CD4-positive, alpha-beta T cell treated with Interleukin-4 for 4 hours (primary cell): ENCODE measurements around the gene CSRNP2.
A peak's percentile ranks its signal among the peaks of the same experiment; 100 is the strongest.

ENCODE experiments used
- DNase-seq: peaks from one replicate; pipeline ENCODE4 v3.0.0-alpha.2; 2020

Gene CSRNP2

GRCh38 chr12:51077930-51078329, 5.5 kb downstream of the CSRNP2 start:
- no peak for DNase-seq

- no peak for DNase-seq
These were observed 7.0 kb downstream of the CSRNP2 start for GRCh38 chr12:51076236-51076930.

- no peak for DNase-seq
These were observed 8.0 kb downstream of the CSRNP2 start for GRCh38 chr12:51075390-51075789.

- no peak for DNase-seq
These were observed 11.7 kb downstream of the CSRNP2 start for GRCh38 chr12:51071663-51072062.

GRCh38 chr12:51070004-51070403, 13.4 kb downstream of the CSRNP2 start:
- DNase-seq, result no peak

GRCh38 chr12:51067771-51068170, 15.6 kb downstream of the CSRNP2 start:
- no peak for DNase-seq

- no peak for DNase-seq
These were observed 16.2 kb downstream of the CSRNP2 start for GRCh38 chr12:51067229-51067628.

- no peak for DNase-seq
These were observed 17.9 kb downstream of the CSRNP2 start for GRCh38 chr12:51065530-51065929.

- DNase-seq, result no peak
These were observed 20.6 kb downstream of the CSRNP2 start for GRCh38 chr12:51062631-51063397.

GRCh38 chr12:51059086-51059485, 24.3 kb downstream of the CSRNP2 start:
- no peak for DNase-seq

GRCh38 chr12:51056242-51056641, 27.2 kb downstream of the CSRNP2 start:
- DNase-seq, result no peak

GRCh38 chr12:51055060-51055459, 28.3 kb downstream of the CSRNP2 start:
- DNase-seq, result no peak

GRCh38 chr12:51051787-51052186, 31.6 kb downstream of the CSRNP2 start:
- DNase-seq, result no peak

- no peak for DNase-seq
These were observed 33.9 kb downstream of the CSRNP2 start for GRCh38 chr12:51049525-51049924.

- peak; percentile 18 for DNase-seq
These were observed 34.6 kb downstream of the CSRNP2 start for GRCh38 chr12:51048661-51049251.

GRCh38 chr12:51047655-51048540, 35.5 kb downstream of the CSRNP2 start, which contains the start of gene LETMD1:
LETMD1 (plus strand) TSS chr12:51048327; CDS start chr12:51048357, 30 bp downstream.
- DNase-seq, result peak; percentile 96

GRCh38 chr12:51036279-51036678, 47.1 kb downstream of the CSRNP2 start:
- no peak for DNase-seq

GRCh38 chr12:51033457-51034089, 49.8 kb downstream of the CSRNP2 start:
- DNase-seq, result no peak

GRCh38 chr12:51033048-51033447, 50.3 kb downstream of the CSRNP2 start:
- DNase-seq, result no peak

GRCh38 chr12:51028813-51029150, 54.6 kb downstream of the CSRNP2 start:
- no peak for DNase-seq

GRCh38 chr12:51028126-51028812, 55.1 kb downstream of the CSRNP2 start:
- peak; percentile 41 for DNase-seq

GRCh38 chr12:51027342-51027835, 56.0 kb downstream of the CSRNP2 start:
- DNase-seq, result no peak
